ENCODE data around the gene TEKT3.

The TEKT3 gene

DNA sequence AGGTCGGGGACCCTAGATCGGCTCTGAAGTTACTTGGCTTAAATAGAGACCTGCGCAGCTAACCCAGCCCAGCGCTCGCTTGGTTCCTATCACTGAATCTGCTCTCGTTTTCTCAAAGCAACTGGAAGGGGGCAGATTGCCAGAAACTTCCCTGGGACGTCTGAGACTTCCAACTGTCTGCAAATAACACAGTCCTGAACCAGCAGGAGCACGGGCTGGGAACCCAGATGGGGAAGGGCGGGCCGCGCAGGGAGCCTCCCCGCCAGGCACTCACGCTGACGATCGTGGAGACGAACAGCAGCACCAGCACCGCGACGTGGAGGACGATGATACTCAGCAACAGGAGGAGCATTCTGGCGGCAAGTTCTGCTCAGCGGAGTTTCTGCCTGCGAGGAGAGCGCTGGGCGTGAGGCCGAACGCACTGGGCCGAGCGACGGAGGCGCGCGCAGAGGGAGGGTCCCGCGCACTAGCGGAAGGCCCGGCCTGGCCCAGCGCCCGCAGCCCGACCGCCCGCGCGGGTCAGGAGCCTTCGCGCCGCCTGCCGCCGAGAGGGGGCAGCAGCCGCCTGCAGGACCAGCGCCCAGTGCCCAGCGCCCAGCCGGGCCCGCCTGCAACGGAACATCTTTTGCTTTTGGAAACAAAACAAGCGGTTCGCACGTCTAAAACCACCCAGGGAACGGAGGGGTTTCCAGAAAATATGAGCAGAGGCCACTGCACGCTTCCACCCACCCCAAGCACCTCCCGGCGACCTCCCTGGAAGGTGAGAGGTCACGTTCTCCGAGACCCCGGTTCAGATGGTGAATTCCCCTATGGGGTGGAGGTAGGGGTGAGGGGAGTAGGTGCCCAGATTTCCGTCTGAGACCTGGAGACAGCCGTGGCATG is 80.8 kb downstream of the TEKT3 start:
- Mint-ChIP-seq H3K4me3 (peak overlapping the region; percentile 77), H3K27me3 (peaks cover 88% of the 10 kb centered on the region), H3K9me3 (no peaks in the 10 kb centered on the region), H3K27ac (no peak overlapping the region), H3K4me1 (peaks cover 25% of the 10 kb centered on the region), H3K36me3 (ENCODE audit: low read depth) (no peaks in the 10 kb centered on the region)
- DNase-seq (peak; percentile 75), ATAC-seq (peak; percentile 76)

DNA sequence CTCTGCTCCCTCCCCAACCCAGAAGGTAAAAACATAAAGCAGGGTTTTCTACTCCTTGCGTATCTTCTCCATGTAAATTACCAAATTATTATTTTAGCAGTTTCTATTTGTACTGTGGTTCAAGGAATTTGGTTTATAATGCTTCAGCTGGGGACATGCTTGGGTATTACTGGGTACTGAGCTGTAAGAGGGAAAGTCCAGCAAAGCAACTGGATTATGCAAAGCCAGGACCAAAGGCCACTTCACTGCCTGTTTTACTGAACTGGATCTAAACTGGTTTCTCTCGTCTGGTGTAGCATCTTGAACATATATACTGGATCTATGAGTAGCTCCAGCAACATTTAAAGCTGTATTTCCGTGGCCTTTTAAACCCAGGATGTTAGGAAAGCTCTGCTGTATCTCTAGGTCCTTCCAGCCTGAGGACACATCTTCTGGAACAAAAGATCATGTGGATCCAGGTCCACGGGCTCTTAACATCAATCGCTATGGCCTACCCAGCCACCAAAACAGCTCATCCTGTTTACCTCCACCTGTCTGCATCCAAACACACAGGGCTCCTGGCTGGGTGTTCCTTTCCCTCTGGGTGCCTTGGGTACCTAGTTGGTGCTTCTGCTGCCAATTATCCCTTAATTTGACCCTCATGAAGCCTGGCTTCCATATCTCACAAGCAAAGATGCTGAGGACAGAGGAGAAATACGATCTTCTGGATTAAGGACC is 83.4 kb downstream of the TEKT3 start:
- no peak for ATAC-seq
- Mint-ChIP-seq H3K4me3 (no peak overlapping the region), H3K4me1 (peaks cover 25% of the 10 kb centered on the region)

DNA sequence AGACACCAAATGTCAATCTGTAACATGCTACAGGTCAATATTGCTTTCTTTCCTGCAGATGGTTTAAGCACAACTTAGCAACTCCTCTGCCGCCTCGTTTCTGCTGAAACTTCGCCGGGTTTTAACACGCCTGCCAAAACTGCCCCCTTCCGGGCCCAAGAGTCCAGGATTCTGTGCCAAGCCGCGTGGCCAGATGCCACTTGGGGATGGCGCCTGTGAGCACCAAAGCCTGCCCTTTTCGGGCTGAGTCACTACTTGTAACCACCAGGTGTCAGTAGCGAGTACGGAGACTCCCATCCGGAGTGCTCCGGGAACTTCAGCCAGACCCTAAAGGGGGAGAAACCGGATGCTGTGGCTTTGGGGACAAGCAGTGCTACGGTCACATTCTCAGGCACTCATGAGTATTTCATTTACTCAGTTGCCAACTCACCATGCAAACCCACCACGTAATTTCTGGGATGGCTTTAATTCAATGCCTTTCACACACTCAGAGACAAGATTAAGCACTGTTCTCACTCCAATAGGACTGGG is 84.1 kb downstream of the TEKT3 start:
- H3K27ac Mint-ChIP-seq: no peak overlapping the region
- H3K4me3 Mint-ChIP-seq: no peak overlapping the region
- peak; percentile 71 for DNase-seq
- ATAC-seq: peak; percentile 68
- no peaks in the 10 kb centered on the region for H3K36me3 Mint-ChIP-seq (ENCODE audit: low read depth)
- no peaks in the 10 kb centered on the region for H3K9me3 Mint-ChIP-seq
- peaks cover 66% of the 10 kb centered on the region for H3K27me3 Mint-ChIP-seq
- H3K4me1 Mint-ChIP-seq: peaks cover 24% of the 10 kb centered on the region

More for the DNA sequence above, 83.4 kb downstream of the TEKT3 start:
- DNase-seq: no peak
- peaks cover 71% of the 10 kb centered on the region for H3K27me3 Mint-ChIP-seq
- no peak overlapping the region for H3K27ac Mint-ChIP-seq
- H3K9me3 Mint-ChIP-seq: no peaks in the 10 kb centered on the region
- H3K36me3 Mint-ChIP-seq (ENCODE audit: low read depth): no peaks in the 10 kb centered on the region

DNA sequence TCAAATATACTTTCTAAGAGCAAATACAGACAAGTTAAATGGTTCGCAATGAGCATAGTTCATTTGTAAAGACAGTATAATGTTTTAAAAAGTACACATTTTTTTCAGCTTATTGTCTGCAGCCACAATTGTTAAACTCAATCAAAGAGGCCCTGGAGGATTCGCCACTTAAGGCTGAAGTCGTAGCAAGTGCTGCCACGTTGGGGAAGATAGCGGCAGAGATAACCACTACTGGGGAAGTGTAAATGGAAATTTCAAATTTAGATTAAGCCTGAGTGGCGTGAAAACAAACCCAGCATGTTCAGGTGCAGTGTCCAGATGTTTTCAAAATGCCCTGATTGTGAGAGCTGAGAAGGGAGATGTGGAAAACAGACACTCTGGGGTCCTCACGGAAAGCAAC is 84.7 kb downstream of the TEKT3 start:
- H3K27ac Mint-ChIP-seq: no peak overlapping the region

DNA sequence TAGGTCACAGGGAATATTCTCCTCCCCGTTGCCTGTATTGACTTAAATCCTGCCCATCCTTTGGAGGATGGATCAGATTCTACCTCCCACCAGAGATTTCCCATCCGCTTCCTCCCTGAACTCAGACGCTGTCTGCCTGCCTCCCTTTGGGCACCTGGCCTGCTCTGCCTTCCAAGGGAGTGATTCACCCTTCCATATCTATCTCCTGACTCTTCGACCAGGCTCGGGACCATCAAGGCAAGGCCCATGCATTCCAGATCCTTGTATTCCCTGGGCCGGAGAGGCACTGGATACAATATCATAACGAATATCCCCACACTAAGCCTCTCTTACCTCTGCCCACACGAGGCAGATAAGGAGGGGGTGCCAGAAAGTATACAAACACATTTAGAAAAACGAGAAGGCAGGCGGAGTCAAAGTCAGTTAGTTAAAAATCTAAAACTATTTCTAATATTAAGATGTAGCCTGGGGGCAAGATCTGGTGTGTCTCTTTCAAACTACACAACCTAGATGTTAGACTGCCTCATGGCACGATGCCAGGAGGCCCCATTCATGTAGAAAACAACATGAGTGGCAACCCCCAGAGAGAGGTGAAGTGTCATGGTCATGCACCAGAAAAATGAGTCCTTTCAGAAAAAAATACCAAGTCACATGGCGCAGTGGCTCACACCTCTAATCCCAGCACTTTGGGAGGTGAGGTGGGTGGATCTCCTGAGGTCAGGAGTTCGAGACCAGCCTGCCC is 85.5 kb downstream of the TEKT3 start:
- H3K4me1 Mint-ChIP-seq: peaks cover 21% of the 10 kb centered on the region

More for the DNA sequence above, 84.7 kb downstream of the TEKT3 start:
- H3K27me3 Mint-ChIP-seq: peaks cover 62% of the 10 kb centered on the region
- ATAC-seq: no peak
- no peak overlapping the region for H3K4me3 Mint-ChIP-seq
- H3K4me1 Mint-ChIP-seq: peaks cover 22% of the 10 kb centered on the region
- H3K9me3 Mint-ChIP-seq: no peaks in the 10 kb centered on the region
- H3K36me3 Mint-ChIP-seq (ENCODE audit: low read depth): no peaks in the 10 kb centered on the region
- DNase-seq: no peak

More for the DNA sequence above, 85.5 kb downstream of the TEKT3 start:
- H3K4me3 Mint-ChIP-seq: no peak overlapping the region
- H3K36me3 Mint-ChIP-seq (ENCODE audit: low read depth): no peaks in the 10 kb centered on the region
- DNase-seq: no peak
- no peak overlapping the region for H3K27ac Mint-ChIP-seq
- ATAC-seq: no peak
- no peaks in the 10 kb centered on the region for H3K9me3 Mint-ChIP-seq
- H3K27me3 Mint-ChIP-seq: peaks cover 53% of the 10 kb centered on the region

Data from activated naive CD8-positive, alpha-beta T cell treated with anti-CD3 and anti-CD28 coated beads, Interleukin-2, amount 50 U/mL, for 24 hours (primary cell).